H1 (cell line): ENCODE results near the gene KCTD4. TPM values are rescaled to one million over a fixed set of nuclear protein-coding genes. Genes with fewer than 3 reads are reported as not detected.

Experiments used
- CTCF ChIA-PET: fragments of 300-600 bp; sonication (Branson Sonifier 250); formaldehyde crosslinking; loops from one replicate; lab custom pipeline; 2021; ENCODE audit not compliant: partially characterized antibody; lab: Charles Lee
- POLR2A ChIA-PET: fragments of 300-600 bp; sonication (Branson Sonifier 250); formaldehyde crosslinking; loops from one replicate; lab custom pipeline; 2021; ENCODE audit warnings: inconsistent platforms; ENCODE audit not compliant: partially characterized antibody; lab: Charles Lee
- DNase-seq, 2 experiments: peaks; one replicate each; pipeline versions ENCODE4 v3.0.0 to v3.0.0-alpha.2; 2010 to 2022; ENCODE audit warnings: low spot score in 2 of 2, low read depth in 1 of 2, mixed read lengths in 1 of 2
- FAIRE-seq: peaks from 2 replicates; lab custom pipeline; 2011; peaks lifted over from hg19 to GRCh38; lab: Jason Lieb, UNC
- H2AFZ ChIP-seq: 2 replicates; pipeline ENCODE4 v1.8.1; 2012; ENCODE audit warnings: low read length, inconsistent platforms
- H2AK5ac ChIP-seq: 2 replicates; pipeline ENCODE4 v1.6.1; 2013; ENCODE audit warnings: low read depth, low read length
- H2BK120ac ChIP-seq: replicated peaks from 2 replicates; pipeline ENCODE3; 2013; ENCODE audit warnings: low read depth, low read length, inconsistent platforms
- H2BK12ac ChIP-seq: 2 replicates; pipeline ENCODE4 v1.6.1; 2013; ENCODE audit warnings: low read depth, low read length
- H2BK15ac ChIP-seq: 2 replicates; pipeline ENCODE4 v1.6.1; 2013; ENCODE audit warnings: low read length
- H2BK20ac ChIP-seq: 2 replicates; pipeline ENCODE4 v1.6.1; 2013; ENCODE audit warnings: low read length
- H2BK5ac ChIP-seq: 2 replicates; pipeline ENCODE4 v1.6.1; 2013; ENCODE audit warnings: low read depth, low read length
- H3K14ac ChIP-seq: 2 replicates; pipeline ENCODE4 v1.6.1; 2013; ENCODE audit warnings: inconsistent platforms; ENCODE audit not compliant: insufficient read length
- H3K18ac ChIP-seq: 2 replicates; pipeline ENCODE4 v1.6.1; 2013; ENCODE audit warnings: low read length; ENCODE audit errors: extremely low read depth
- H3K23ac ChIP-seq: 2 replicates; pipeline ENCODE4 v1.6.1; 2013; ENCODE audit warnings: inconsistent platforms; ENCODE audit not compliant: insufficient read length
- H3K23me2 ChIP-seq: 2 replicates; pipeline ENCODE4 v1.6.1; 2013; ENCODE audit warnings: low read depth, low read length
- H3K27ac ChIP-seq: 2 replicates; pipeline ENCODE4 v1.6.1; 2011; ENCODE audit warnings: low read depth, low read length, inconsistent platforms
- H3K27me3 ChIP-seq, 4 experiments: replicated peaks in 1 of 4; 1 replicate in 1 of 4; 2 replicates in 3 of 4; pipeline versions ENCODE4 v1.6.1 to v1.8.1; 2011 to 2013; ENCODE audit warnings: low read length in 3 of 4, mild to moderate bottlenecking in 3 of 4, inconsistent platforms in 2 of 4, mixed read lengths in 2 of 4, moderate library complexity in 1 of 4; ENCODE audit not compliant: control insufficient read depth in 3 of 4, insufficient read depth in 3 of 4; ENCODE audit errors: extremely low read depth in 1 of 4
- H3K36me3 ChIP-seq, 4 experiments: 2 replicates each; pipeline versions ENCODE4 v1.6.1 to v1.8.1; 2011 to 2013; ENCODE audit warnings: mild to moderate bottlenecking in 4 of 4, low read length in 3 of 4, moderate library complexity in 2 of 4, control low read depth in 1 of 4, inconsistent platforms in 1 of 4; ENCODE audit not compliant: insufficient read depth in 4 of 4, control insufficient read depth in 2 of 4
- H3K4ac ChIP-seq: replicated peaks from 2 replicates; pipeline ENCODE3; 2013; ENCODE audit warnings: low read length, low read depth, mixed read lengths, inconsistent platforms; ENCODE audit not compliant: insufficient read length
- H3K4me1 ChIP-seq, 4 experiments: replicated peaks in 1 of 4; 1 replicate in 1 of 4; 2 replicates in 3 of 4; pipeline versions ENCODE4 v1.6.1 to v1.8.1; 2011 to 2013; ENCODE audit warnings: low read length in 3 of 4, inconsistent platforms in 2 of 4, mixed read lengths in 1 of 4; ENCODE audit not compliant: insufficient read depth in 4 of 4, control insufficient read depth in 3 of 4
- H3K4me2 ChIP-seq, 2 experiments: 2 replicates each; pipeline versions ENCODE4 v1.6.1 to v1.8.1; 2011 to 2013; ENCODE audit warnings: low read depth in 2 of 2, low read length in 2 of 2, control low read depth in 1 of 2, inconsistent platforms in 1 of 2, mild to moderate bottlenecking in 1 of 2; ENCODE audit not compliant: insufficient read depth in 1 of 2
- H3K4me3 ChIP-seq, 4 experiments: fragments of 200-600, 300-600 bp in 1 of 4; sonication (generic), shearing (Covaris generic), sonication (Bioruptor Twin) in 1 of 4; 2 replicates each; pipeline versions ENCODE4 v1.5.1 to v1.8.1; 2011 to 2016; ENCODE audit warnings: low read length in 4 of 4, low read depth in 3 of 4, control low read depth in 2 of 4, inconsistent platforms in 2 of 4, mild to moderate bottlenecking in 2 of 4, mixed read lengths in 1 of 4, moderate library complexity in 1 of 4; ENCODE audit not compliant: insufficient read depth in 2 of 4; ENCODE audit errors: extremely low read depth in 1 of 4
- H3K56ac ChIP-seq: replicated peaks from 2 replicates; pipeline ENCODE3; 2013; ENCODE audit warnings: low read depth, mild to moderate bottlenecking, mixed read lengths, low read length, inconsistent platforms; ENCODE audit not compliant: insufficient read length
- H3K79me1 ChIP-seq: 2 replicates; pipeline ENCODE4 v1.6.1; 2013; ENCODE audit warnings: low read depth, low read length, control low read depth
- H3K79me2 ChIP-seq, 2 experiments: 2 replicates each; pipeline versions ENCODE4 v1.6.1 to v1.8.1; 2012 to 2013; ENCODE audit warnings: low read length in 2 of 2, mild to moderate bottlenecking in 2 of 2, inconsistent platforms in 1 of 2; ENCODE audit not compliant: insufficient read depth in 2 of 2, control insufficient read depth in 1 of 2
- H3K9ac ChIP-seq, 4 experiments: replicated peaks in 1 of 4; 1 replicate in 1 of 4; 2 replicates in 3 of 4; pipeline versions ENCODE4 v1.6.1 to v1.8.1; 2011 to 2013; ENCODE audit warnings: low read depth in 3 of 4, low read length in 3 of 4, control low read depth in 2 of 4, mild to moderate bottlenecking in 2 of 4, moderate library complexity in 2 of 4, inconsistent platforms in 1 of 4; ENCODE audit errors: extremely low read depth in 1 of 4
- H3K9me3 ChIP-seq, 2 experiments: 2 replicates each; pipeline versions ENCODE4 v1.6.1 to v1.8.1; 2012 to 2013; ENCODE audit warnings: mild to moderate bottlenecking in 2 of 2, moderate library complexity in 2 of 2, control low read depth in 1 of 2, inconsistent platforms in 1 of 2, low read depth in 1 of 2, low read length in 1 of 2, mixed read lengths in 1 of 2; ENCODE audit not compliant: insufficient read depth in 2 of 2
- H4K20me1 ChIP-seq, 2 experiments: replicated peaks in 1 of 2; 2 replicates each; pipeline versions ENCODE3 to v1.8.1; 2011 to 2013; ENCODE audit warnings: inconsistent platforms in 2 of 2, low read length in 2 of 2, mild to moderate bottlenecking in 1 of 2; ENCODE audit not compliant: insufficient read depth in 2 of 2, control insufficient read depth in 1 of 2
- H4K5ac ChIP-seq: 2 replicates; pipeline ENCODE4 v1.6.1; 2013; ENCODE audit warnings: low read length, low read depth, mixed read lengths, inconsistent platforms; ENCODE audit not compliant: insufficient read length
- H4K8ac ChIP-seq: 2 replicates; pipeline ENCODE4 v1.8.0; 2013; ENCODE audit warnings: mild to moderate bottlenecking, moderate library complexity, low read length, inconsistent platforms; ENCODE audit not compliant: insufficient read depth; ENCODE audit errors: extremely low read depth
- H4K91ac ChIP-seq: replicated peaks from 2 replicates; pipeline ENCODE3; 2013; ENCODE audit warnings: low read length, mixed read lengths, inconsistent platforms; ENCODE audit not compliant: insufficient read length
- ASH2L ChIP-seq: fragments of 200-600, 300-600 bp; sonication (generic); IDR thresholded peaks from one replicate; pipeline ENCODE4 v1.7.1; 2017; ENCODE audit warnings: low read length
- BRCA1 ChIP-seq: IDR thresholded peaks from 2 replicates; pipeline ENCODE4 v1.6.1; 2012; ENCODE audit warnings: low read depth, low read length, improper control_type of control experiment
- CBX5 ChIP-seq: fragments of 300-800, 300-1000 bp; sonication (generic); IDR thresholded peaks from 2 replicates; pipeline ENCODE4 v1.7.1; 2016; ENCODE audit warnings: antibody characterized with exemption, low read length, low read depth
- CREB1 ChIP-seq: IDR thresholded peaks from 2 replicates; pipeline ENCODE4 v1.6.1; 2012; ENCODE audit warnings: inconsistent platforms
- EGR1 ChIP-seq: IDR thresholded peaks from 2 replicates; pipeline ENCODE4 v1.6.1; 2011; ENCODE audit warnings: low read depth, low read length, borderline replicate concordance
- HDAC6 ChIP-seq: IDR thresholded peaks from one replicate; pipeline ENCODE4 v1.7.1; 2012; ENCODE audit warnings: low read depth, mild to moderate bottlenecking, inconsistent platforms, low read length, moderate library complexity
- KDM4A ChIP-seq: IDR thresholded peaks from one replicate; pipeline ENCODE4 v1.7.1; 2012; ENCODE audit warnings: low read depth, mild to moderate bottlenecking, moderate library complexity, low read length, inconsistent platforms; ENCODE audit not compliant: severe bottlenecking
- KDM5A ChIP-seq: fragments of 200-600 bp; IDR thresholded peaks from 2 replicates; pipeline ENCODE4 v1.7.1; 2012; ENCODE audit warnings: mild to moderate bottlenecking, low read length, inconsistent platforms, mixed read lengths
- POLR2A ChIP-seq, 2 experiments: IDR thresholded peaks; 1 replicate in 1 of 2; 2 replicates in 1 of 2; pipeline ENCODE4 v1.6.1; 2011; ENCODE audit warnings: low read depth in 2 of 2, low read length in 2 of 2, mild to moderate bottlenecking in 2 of 2; ENCODE audit errors: control extremely low read depth in 1 of 2
- RBBP5 ChIP-seq: IDR thresholded peaks from 2 replicates; pipeline ENCODE4 v1.7.1; 2012; ENCODE audit warnings: low read depth, mild to moderate bottlenecking, inconsistent platforms, low read length, moderate library complexity, borderline replicate concordance
- RNF2 ChIP-seq: fragments of 200-900, 300-1000 bp; sonication (generic); IDR thresholded peaks from 2 replicates; pipeline ENCODE4 v1.7.1; 2016; ENCODE audit warnings: borderline replicate concordance, low read depth, mild to moderate bottlenecking, antibody characterized with exemption, low read length; ENCODE audit not compliant: poor library complexity, severe bottlenecking; ENCODE audit errors: missing control alignments
- SP1 ChIP-seq: IDR thresholded peaks from 2 replicates; pipeline ENCODE4 v1.6.1; 2011; ENCODE audit warnings: low read depth, low read length
- TBP ChIP-seq: IDR thresholded peaks from 2 replicates; pipeline ENCODE4 v1.6.1; 2011; ENCODE audit warnings: low read depth, low read length, improper control_type of control experiment
- WGBS, 2 experiments: shearing (Covaris generic) in 1 of 2; methylation state at CpG; one replicate each; pipeline versions ENCODE4 v1.1.6 to v1.1.7; 2013 to 2015; ENCODE audit warnings: low lambda C conversion rate in 2 of 2, mixed read lengths in 2 of 2, inconsistent platforms in 1 of 2, low coverage in 1 of 2, missing lambda C conversion rate in 1 of 2; ENCODE audit not compliant: insufficient replicate concordance in 2 of 2, insufficient coverage in 1 of 2, insufficient read length in 1 of 2; ENCODE audit errors: extremely low coverage in 1 of 2, missing lambda C conversion rate in 1 of 2; 5-methylcytosine and 5-hydroxymethylcytosine counted together
- polyA plus RNA-seq, 7 experiments: library from polyadenylated mRNA; depleted of rRNA in 3 of 7; stranded (reverse) in 5 of 7; unstranded in 2 of 7; fragments of >200 nt in 5 of 7; fragments of 200-250 nt in 2 of 7; gene quantifications; 1 replicate in 5 of 7; 2 replicates in 1 of 7; 4 replicates in 1 of 7; pipeline versions ENCODE4 v1.2.1 to v1.2.3, GENCODE V29; 2011 to 2013; ENCODE audit warnings: missing spikeins in 2 of 7, mixed read lengths in 2 of 7
- total RNA-seq: library from RNA; stranded (reverse); fragmentation: NEBNext Ultra II Directional; extraction: Animal tissue kit (Norgen Biotek cat#: 25700); gene quantifications from 2 replicates; pipeline ENCODE4 v1.2.1, GENCODE V29; 2021
- TF ChIP-seq, protein P1 (sequence below): IDR thresholded peaks from 2 replicates; pipeline ENCODE4 v1.6.1; 2012; ENCODE audit warnings: low read length, inconsistent platforms

The KCTD4 gene
- total and polyA plus RNA-seq, 2 of the 8 experiments (the other 6 are each of a cell fraction or from before 2014, with no cell fraction given): not detected

DNA sequence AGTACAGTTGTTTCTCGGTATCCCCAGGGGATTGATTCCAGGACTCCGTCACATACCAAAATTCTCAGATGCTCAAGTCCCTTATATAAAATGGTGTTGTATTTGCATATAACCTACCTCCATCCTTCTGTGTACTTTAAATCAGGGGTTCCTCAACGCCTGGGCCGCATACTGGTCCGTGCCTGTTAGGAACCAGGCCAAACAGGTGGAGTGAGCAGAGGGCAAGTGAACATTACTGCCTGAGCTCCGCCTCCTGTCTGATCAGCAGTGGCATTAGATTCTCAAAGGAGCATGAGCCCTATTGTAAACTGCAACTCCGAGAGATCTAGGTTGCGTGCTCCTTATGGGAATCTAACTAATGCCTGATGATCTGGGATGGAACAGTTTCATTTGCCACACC lies 42.2 kb upstream of the KCTD4 start:
- FAIRE-seq: no peak

More for the DNA sequence above, 42.2 kb upstream of the KCTD4 start:
- WGBS, 2 experiments: 81% methylated on average over 8 of the region's 8 CpGs; no CpG with 5 or more reads in 1 of the 2 experiments
- H3K79me2 ChIP-seq: no peaks in the 10 kb centered on the region
- no peak overlapping the region for H2BK120ac ChIP-seq
- H3K18ac ChIP-seq: no peak overlapping the region
- H2BK12ac ChIP-seq: no peak overlapping the region
- H3K4ac ChIP-seq: no peak overlapping the region
- no peak overlapping the region for H3K14ac ChIP-seq
- CTCF ChIA-PET: no interaction called here
- H3K4me3 ChIP-seq: no peak overlapping the region
- no peak overlapping the region for H3K56ac ChIP-seq
- H3K27me3 ChIP-seq: no peaks in the 10 kb centered on the region
- no peak overlapping the region for H2BK20ac ChIP-seq
- H3K23ac ChIP-seq: no peak overlapping the region
- H2AFZ ChIP-seq: no peak overlapping the region
- H2AK5ac ChIP-seq: no peak overlapping the region
- H2BK15ac ChIP-seq: no peak overlapping the region
- no peaks in the 10 kb centered on the region for H3K9me3 ChIP-seq
- H3K27ac ChIP-seq: no peak overlapping the region
- no peak overlapping the region for H2BK5ac ChIP-seq
- H4K5ac ChIP-seq: no peak overlapping the region
- H3K36me3 ChIP-seq: no peaks in the 10 kb centered on the region
- TF ChIP-seq CREB1 (no peak), RNF2 (no peak), HDAC6 (no peak), KDM5A (no peak), POLR2A (IDR thresholded peaks at IDR 0.05; ENCODE audit: control extremely low read depth in 1 of 2, low read depth in 2 of 2, low read length in 2 of 2) (no peak), RBBP5 (no peak), BRCA1 (no peak), EGR1 (no peak), KDM4A (no peak), ASH2L (no peak), TBP (no peak), SP1 (no peak), CBX5 (no peak)
- TF ChIP-seq, protein P1, sequence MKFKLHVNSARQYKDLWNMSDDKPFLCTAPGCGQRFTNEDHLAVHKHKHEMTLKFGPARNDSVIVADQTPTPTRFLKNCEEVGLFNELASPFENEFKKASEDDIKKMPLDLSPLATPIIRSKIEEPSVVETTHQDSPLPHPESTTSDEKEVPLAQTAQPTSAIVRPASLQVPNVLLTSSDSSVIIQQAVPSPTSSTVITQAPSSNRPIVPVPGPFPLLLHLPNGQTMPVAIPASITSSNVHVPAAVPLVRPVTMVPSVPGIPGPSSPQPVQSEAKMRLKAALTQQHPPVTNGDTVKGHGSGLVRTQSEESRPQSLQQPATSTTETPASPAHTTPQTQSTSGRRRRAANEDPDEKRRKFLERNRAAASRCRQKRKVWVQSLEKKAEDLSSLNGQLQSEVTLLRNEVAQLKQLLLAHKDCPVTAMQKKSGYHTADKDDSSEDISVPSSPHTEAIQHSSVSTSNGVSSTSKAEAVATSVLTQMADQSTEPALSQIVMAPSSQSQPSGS: no peak
- peaks cover 0 to 5% (median 0%) of the 10 kb centered on the region in 4 experiments; a peak in 1 of 7 replicates for H3K4me1 ChIP-seq
- no peaks in the 10 kb centered on the region for H3K23me2 ChIP-seq
- POLR2A ChIA-PET: no interaction called here
- H4K8ac ChIP-seq: no peak overlapping the region
- no peak overlapping the region for H3K9ac ChIP-seq
- no peak overlapping the region for H4K91ac ChIP-seq
- no peak overlapping the region for H3K4me2 ChIP-seq
- DNase-seq: no peak
- no peaks in the 10 kb centered on the region for H4K20me1 ChIP-seq
- no peaks in the 10 kb centered on the region for H3K79me1 ChIP-seq
